ENCODE measurements around the gene USP3.

USP3 gene

GRCh38 chr15:63500265-63501250, 3.8 kb upstream of the USP3 start:
- TF ChIP-seq CTCF (IDR thresholded peaks at IDR 0.05; ENCODE audit: borderline replicate concordance, extremely low read depth, low read length, poor library complexity, severe bottlenecking) (no peak), EZH2 (IDR thresholded peaks at IDR 0.05; ENCODE audit: borderline replicate concordance, low read depth, low read length, severe bottlenecking) (no peak)
- Histone ChIP-seq H3K4me1 (ENCODE audit: insufficient read depth, low read length) (peaks cover 19% of the 10 kb centered on the region), H3K9me3 (ENCODE audit: insufficient read depth, low read length, severe bottlenecking) (no peaks in the 10 kb centered on the region), H3K36me3 (ENCODE audit: insufficient read depth, low read length) (no peaks in the 10 kb centered on the region), H3K79me2 (ENCODE audit: insufficient read depth, low read length) (peaks cover 10% of the 10 kb centered on the region), H3K27me3 (ENCODE audit: insufficient read depth, low read length, poor library complexity) (peaks cover 5% of the 10 kb centered on the region), H3K4me3 (ENCODE audit: low read depth in 1 of 2, low read length in 2 of 2) (no peak overlapping the region), H2AFZ (ENCODE audit: low read depth, low read length) (no peak overlapping the region), H4K20me1 (ENCODE audit: insufficient read depth, low read length) (no peaks in the 10 kb centered on the region; the same call in 1 of the 2 replicates), H3K27ac (ENCODE audit: low read length) (no peak overlapping the region), H3K4me2 (ENCODE audit: insufficient read depth, low read length) (no peak overlapping the region), H3K9ac (ENCODE audit: low read depth, low read length) (no peak overlapping the region)
- DNase-seq (no peak), ATAC-seq (ENCODE audit: insufficient read depth, low read depth) (no peak)

- no peak overlapping the region for H3K4me2 ChIP-seq (ENCODE audit: insufficient read depth, low read length)
- TF ChIP-seq CTCF (IDR thresholded peaks at IDR 0.05; ENCODE audit: borderline replicate concordance, extremely low read depth, low read length, poor library complexity, severe bottlenecking): no peak
- TF ChIP-seq EZH2 (IDR thresholded peaks at IDR 0.05; ENCODE audit: borderline replicate concordance, low read depth, low read length, severe bottlenecking): no peak
- H4K20me1 ChIP-seq (ENCODE audit: insufficient read depth, low read length): peaks cover 3% of the 10 kb centered on the region; the same call in 1 of the 2 replicates
- no peak overlapping the region for H3K9ac ChIP-seq (ENCODE audit: low read depth, low read length)
- no peaks in the 10 kb centered on the region for H3K36me3 ChIP-seq (ENCODE audit: insufficient read depth, low read length)
- H3K27me3 ChIP-seq (ENCODE audit: insufficient read depth, low read length, poor library complexity): no peaks in the 10 kb centered on the region
- no peak overlapping the region for H3K27ac ChIP-seq (ENCODE audit: low read length)
- no peak overlapping the region for H3K4me3 ChIP-seq (ENCODE audit: low read depth in 1 of 2, low read length in 2 of 2)
- no peaks in the 10 kb centered on the region for H3K9me3 ChIP-seq (ENCODE audit: insufficient read depth, low read length, severe bottlenecking)
- no peak for ATAC-seq (ENCODE audit: insufficient read depth, low read depth)
- no peak overlapping the region for H2AFZ ChIP-seq (ENCODE audit: low read depth, low read length)
- H3K79me2 ChIP-seq (ENCODE audit: insufficient read depth, low read length): peaks cover 19% of the 10 kb centered on the region
- DNase-seq: no peak
- H3K4me1 ChIP-seq (ENCODE audit: insufficient read depth, low read length): peaks cover 26% of the 10 kb centered on the region
These were observed 2.9 kb upstream of the USP3 start for GRCh38 chr15:63501256-63502089.

- no peaks in the 10 kb centered on the region for H3K9me3 ChIP-seq (ENCODE audit: insufficient read depth, low read length, severe bottlenecking)
- no peak overlapping the region for H3K27ac ChIP-seq (ENCODE audit: low read length)
- TF ChIP-seq CTCF (IDR thresholded peaks at IDR 0.05; ENCODE audit: borderline replicate concordance, extremely low read depth, low read length, poor library complexity, severe bottlenecking): no peak
- TF ChIP-seq EZH2 (IDR thresholded peaks at IDR 0.05; ENCODE audit: borderline replicate concordance, low read depth, low read length, severe bottlenecking): no peak
- no peaks in the 10 kb centered on the region for H3K27me3 ChIP-seq (ENCODE audit: insufficient read depth, low read length, poor library complexity)
- H3K4me3 ChIP-seq (ENCODE audit: low read depth in 1 of 2, low read length in 2 of 2): no peak overlapping the region
- H3K79me2 ChIP-seq (ENCODE audit: insufficient read depth, low read length): peaks cover 27% of the 10 kb centered on the region
- no peak for ATAC-seq (ENCODE audit: insufficient read depth, low read depth)
- no peak for DNase-seq
- no peak overlapping the region for H2AFZ ChIP-seq (ENCODE audit: low read depth, low read length)
- peaks cover 11% of the 10 kb centered on the region; the same call in 1 of the 2 replicates for H4K20me1 ChIP-seq (ENCODE audit: insufficient read depth, low read length)
- H3K4me1 ChIP-seq (ENCODE audit: insufficient read depth, low read length): peaks cover 33% of the 10 kb centered on the region
- H3K36me3 ChIP-seq (ENCODE audit: insufficient read depth, low read length): no peaks in the 10 kb centered on the region
- H3K9ac ChIP-seq (ENCODE audit: low read depth, low read length): no peak overlapping the region
- H3K4me2 ChIP-seq (ENCODE audit: insufficient read depth, low read length): no peak overlapping the region
These were observed 2.1 kb upstream of the USP3 start for GRCh38 chr15:63502137-63502766.

Data from DND-41 (cell line).